ENCODE results near the gene PNPLA3.

PNPLA3 gene

GRCh38 chr22:43884600-43885318 is 38.8 kb upstream of the PNPLA3 start:
- TF ChIP-seq, protein P1, sequence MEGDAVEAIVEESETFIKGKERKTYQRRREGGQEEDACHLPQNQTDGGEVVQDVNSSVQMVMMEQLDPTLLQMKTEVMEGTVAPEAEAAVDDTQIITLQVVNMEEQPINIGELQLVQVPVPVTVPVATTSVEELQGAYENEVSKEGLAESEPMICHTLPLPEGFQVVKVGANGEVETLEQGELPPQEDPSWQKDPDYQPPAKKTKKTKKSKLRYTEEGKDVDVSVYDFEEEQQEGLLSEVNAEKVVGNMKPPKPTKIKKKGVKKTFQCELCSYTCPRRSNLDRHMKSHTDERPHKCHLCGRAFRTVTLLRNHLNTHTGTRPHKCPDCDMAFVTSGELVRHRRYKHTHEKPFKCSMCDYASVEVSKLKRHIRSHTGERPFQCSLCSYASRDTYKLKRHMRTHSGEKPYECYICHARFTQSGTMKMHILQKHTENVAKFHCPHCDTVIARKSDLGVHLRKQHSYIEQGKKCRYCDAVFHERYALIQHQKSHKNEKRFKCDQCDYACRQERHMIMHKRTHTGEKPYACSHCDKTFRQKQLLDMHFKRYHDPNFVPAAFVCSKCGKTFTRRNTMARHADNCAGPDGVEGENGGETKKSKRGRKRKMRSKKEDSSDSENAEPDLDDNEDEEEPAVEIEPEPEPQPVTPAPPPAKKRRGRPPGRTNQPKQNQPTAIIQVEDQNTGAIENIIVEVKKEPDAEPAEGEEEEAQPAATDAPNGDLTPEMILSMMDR (IDR thresholded peaks at IDR 0.05; ENCODE audit: low read depth, low read length), result peak; percentile 88
- H3K4me3 ChIP-seq (ENCODE audit: low read depth, low read length), result no peak overlapping the region

GRCh38 chr22:43885319-43885671 is 38.3 kb upstream of the PNPLA3 start:
- Histone ChIP-seq H3K4me1 (no peaks in the 10 kb centered on the region), H3K36me3 (no peaks in the 10 kb centered on the region), H3K27me3 (peaks cover 5% of the 10 kb centered on the region), H3K4me3 (ENCODE audit: low read depth, low read length) (no peak overlapping the region), H3K9me3 (no peaks in the 10 kb centered on the region)
- TF ChIP-seq, protein P1 (IDR thresholded peaks at IDR 0.05; ENCODE audit: low read depth, low read length), result no peak
- no peak for DNase-seq

More at GRCh38 chr22:43884600-43885318, 38.8 kb upstream of the PNPLA3 start:
- DNase-seq, result peak; percentile 82
- no peaks in the 10 kb centered on the region for H3K4me1 ChIP-seq
- H3K27me3 ChIP-seq, result no peaks in the 10 kb centered on the region
- H3K9me3 ChIP-seq, result no peaks in the 10 kb centered on the region
- H3K36me3 ChIP-seq, result no peaks in the 10 kb centered on the region

- TF ChIP-seq, protein P1 (IDR thresholded peaks at IDR 0.05; ENCODE audit: low read depth, low read length), result no peak
- Histone ChIP-seq H3K9me3 (no peaks in the 10 kb centered on the region), H3K27me3 (peaks cover 10% of the 10 kb centered on the region), H3K36me3 (no peaks in the 10 kb centered on the region), H3K4me1 (no peaks in the 10 kb centered on the region), H3K4me3 (ENCODE audit: low read depth, low read length) (no peak overlapping the region)
- no peak for DNase-seq
Measured at GRCh38 chr22:43885786-43886185, 37.8 kb upstream of the PNPLA3 start.

DNA sequence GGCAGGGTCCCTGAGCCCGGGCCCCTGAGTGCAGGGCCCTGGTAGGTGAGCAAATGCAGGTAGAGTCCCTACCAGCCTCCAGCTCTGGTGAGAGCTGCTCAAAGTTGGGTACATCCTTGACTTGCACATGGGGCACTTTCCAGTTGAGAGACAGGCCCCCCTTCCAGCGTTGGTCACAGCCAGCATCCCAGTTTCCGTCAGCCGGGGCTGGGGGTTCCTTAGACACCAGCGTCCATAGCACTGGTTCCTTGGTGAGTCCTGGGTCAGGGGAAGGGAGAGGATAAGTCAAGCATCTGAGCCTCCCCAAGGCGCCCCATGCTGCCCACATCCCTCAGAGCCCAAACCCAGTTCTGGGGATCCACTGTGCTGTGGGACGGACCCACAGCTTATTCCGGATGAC is 37.4 kb upstream of the PNPLA3 start:
- no peak overlapping the region for H3K4me3 ChIP-seq (ENCODE audit: low read depth, low read length)
- no peaks in the 10 kb centered on the region for H3K36me3 ChIP-seq
- no peak for DNase-seq
- TF ChIP-seq, protein P1 (IDR thresholded peaks at IDR 0.05; ENCODE audit: low read depth, low read length), result no peak
- H3K4me1 ChIP-seq, result no peaks in the 10 kb centered on the region
- H3K27me3 ChIP-seq, result peaks cover 15% of the 10 kb centered on the region
- H3K9me3 ChIP-seq, result no peaks in the 10 kb centered on the region

DNA sequence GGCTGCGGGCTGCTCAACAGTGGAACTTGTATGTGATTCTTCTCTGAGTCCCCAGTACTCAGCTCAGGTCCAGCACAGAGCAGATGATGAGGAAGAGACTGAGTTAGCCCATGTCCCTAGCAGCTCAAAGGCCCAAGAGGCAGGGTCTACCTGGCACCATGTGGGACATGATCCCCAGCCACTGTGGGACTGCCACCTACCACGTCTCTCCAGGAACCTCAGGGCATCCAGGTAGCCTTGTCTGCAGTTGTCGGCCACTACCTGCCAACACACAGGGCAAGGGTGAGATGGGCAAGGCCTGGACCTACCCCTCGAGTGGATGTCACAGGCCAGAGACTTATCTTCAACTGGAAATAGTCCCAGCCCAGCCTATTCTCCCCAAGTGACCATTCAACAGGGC is 36.2 kb upstream of the PNPLA3 start:
- H3K4me3 ChIP-seq (ENCODE audit: low read depth, low read length), result no peak overlapping the region
- H3K9me3 ChIP-seq, result no peaks in the 10 kb centered on the region
- H3K4me1 ChIP-seq, result no peaks in the 10 kb centered on the region
- H3K36me3 ChIP-seq, result no peaks in the 10 kb centered on the region
- peaks cover 26% of the 10 kb centered on the region for H3K27me3 ChIP-seq
- DNase-seq, result no peak
- TF ChIP-seq, protein P1 (IDR thresholded peaks at IDR 0.05; ENCODE audit: low read depth, low read length), result no peak

- Histone ChIP-seq H3K4me1 (no peaks in the 10 kb centered on the region), H3K4me3 (ENCODE audit: low read depth, low read length) (no peak overlapping the region), H3K36me3 (no peaks in the 10 kb centered on the region), H3K27me3 (peaks cover 29% of the 10 kb centered on the region), H3K9me3 (no peaks in the 10 kb centered on the region)
- TF ChIP-seq, protein P1 (IDR thresholded peaks at IDR 0.05; ENCODE audit: low read depth, low read length), result no peak
- DNase-seq, result no peak
Measured at GRCh38 chr22:43888740-43889139, 34.9 kb upstream of the PNPLA3 start.

Measured in BE2C (cell line).